Measurements from ENCODE around the gene NUBP2. TPM values are rescaled to one million over a fixed set of nuclear protein-coding genes. Genes with fewer than 3 reads are reported as not detected.

The NUBP2 gene
- total RNA-seq, 1 experiment from 2014 or later, result 65.3 TPM

GRCh38 chr16:1781758-1782407, 877 bp upstream of the NUBP2 start:
- DNase-seq, result peak; percentile 53 to 60
- intact Hi-C loops (cut with micrococcal nuclease; ENCODE audit: unreplicated experiment), result loop anchor here (1.0 to 5.0 kb wide), 2 partner anchors 9 to 40 kb away; partner anchors contain the start of gene MRPS34
- H3K36me3 ChIP-seq (ENCODE audit: control insufficient read depth, insufficient read depth, low read length), result peaks cover 2% of the 10 kb centered on the region; the same call in 1 of the 2 replicates

DNA sequence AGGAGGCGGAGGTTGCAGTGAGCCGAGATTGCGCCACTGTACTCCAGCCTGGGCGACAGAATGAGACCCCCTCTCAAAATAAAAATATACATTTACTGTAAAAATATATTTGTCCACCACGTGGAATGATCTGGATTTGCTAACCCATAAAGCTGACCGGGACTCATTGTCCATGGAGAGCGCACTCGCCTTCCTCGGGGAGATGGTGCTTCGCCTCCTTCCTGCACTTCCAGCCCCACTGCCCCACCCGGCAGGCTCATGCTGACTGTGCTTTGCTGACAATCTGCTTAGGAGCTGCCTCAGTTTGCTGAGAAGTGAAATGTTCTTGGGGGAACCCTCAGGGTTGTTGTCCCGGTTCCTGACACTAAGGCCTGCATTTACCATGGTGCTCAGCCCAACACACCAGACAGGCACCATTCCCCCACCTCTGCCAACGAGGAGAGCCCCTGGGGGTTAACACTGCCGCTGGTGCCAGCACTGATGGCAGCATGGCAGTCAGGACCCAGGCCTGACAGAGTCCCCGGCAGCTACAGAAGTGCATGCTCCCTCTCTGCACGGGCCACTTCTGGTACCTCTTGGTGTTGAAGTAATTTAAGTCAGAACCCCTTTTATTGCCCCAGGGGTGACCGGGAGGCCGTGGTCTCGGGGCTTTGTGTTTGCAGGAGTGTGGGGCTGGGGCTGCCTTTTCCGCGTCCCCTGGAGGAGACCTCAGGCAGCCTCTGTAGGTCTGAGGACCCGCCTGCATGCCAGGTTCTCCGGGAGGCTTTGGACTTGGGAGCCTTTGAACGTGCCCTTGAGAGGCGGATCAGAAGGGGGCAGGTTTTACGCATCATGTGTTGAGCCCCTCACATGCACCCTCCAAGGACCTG, 2.5 kb downstream of the NUBP2 start:
- Mint-ChIP-seq H3K4me3 (ENCODE audit: unreplicated experiment) (peak overlapping the region; percentile 29), H3K9me3 (ENCODE audit: unreplicated experiment) (no peaks in the 10 kb centered on the region), H3K36me3 (ENCODE audit: insufficient read depth, unreplicated experiment) (peaks cover 55% of the 10 kb centered on the region), H3K27ac (ENCODE audit: unreplicated experiment) (no peak overlapping the region), H3K4me1 (ENCODE audit: low read depth, unreplicated experiment) (peaks cover 8% of the 10 kb centered on the region), H3K27me3 (ENCODE audit: insufficient read depth, unreplicated experiment) (no peaks in the 10 kb centered on the region)
- Histone ChIP-seq H3K27me3 (replicated peaks; ENCODE audit: control insufficient read depth, insufficient read depth, low read length) (no peaks in the 10 kb centered on the region), H3K4me1 (peaks cover 7% of the 10 kb centered on the region), H3K9me3 (no peaks in the 10 kb centered on the region), H3K4me3 (ENCODE audit: low read depth, low read length) (no peak overlapping the region), H3K36me3 (ENCODE audit: control insufficient read depth, insufficient read depth, low read length) (peaks cover 2% of the 10 kb centered on the region; the same call in 1 of the 2 replicates)
- no TSS peak for BruUV-seq (replicated peaks)
- intact Hi-C loops (cut with micrococcal nuclease; ENCODE audit: unreplicated experiment), result loop anchor here (5.0 kb wide), 1 partner anchor 37 kb away; no protein-coding TSS in a partner anchor
- TF ChIP-seq CTCF (IDR thresholded peaks at IDR 0.05; ENCODE audit: insufficient read depth in 1 of 2, low read depth in 1 of 2, low read length in 1 of 2, severe bottlenecking in 1 of 2, unreplicated experiment in 1 of 2), result no peak
- ChIA-PET POLR2A (no interaction called here), CTCF (no interaction called here)
- DNase-seq, result no peak

More at GRCh38 chr16:1781758-1782407, 877 bp upstream of the NUBP2 start:
- Mint-ChIP-seq H3K4me3 (ENCODE audit: unreplicated experiment) (peak overlapping the region; percentile 86), H3K27me3 (ENCODE audit: insufficient read depth, unreplicated experiment) (no peaks in the 10 kb centered on the region), H3K9me3 (ENCODE audit: unreplicated experiment) (no peaks in the 10 kb centered on the region), H3K36me3 (ENCODE audit: insufficient read depth, unreplicated experiment) (peaks cover 68% of the 10 kb centered on the region), H3K27ac (ENCODE audit: unreplicated experiment) (peak overlapping the region; percentile 81), H3K4me1 (ENCODE audit: low read depth, unreplicated experiment) (peaks cover 8% of the 10 kb centered on the region)
- H3K4me1 ChIP-seq, result peaks cover 7% of the 10 kb centered on the region
- H3K9me3 ChIP-seq, result no peaks in the 10 kb centered on the region
- TF ChIP-seq CTCF (IDR thresholded peaks at IDR 0.05; ENCODE audit: insufficient read depth in 1 of 2, low read depth in 1 of 2, low read length in 1 of 2, severe bottlenecking in 1 of 2, unreplicated experiment in 1 of 2), result peak in 1 of 2 experiments; percentile 0
- peak overlapping the region; percentile 92 for H3K4me3 ChIP-seq (ENCODE audit: low read depth, low read length)
- BruUV-seq (replicated peaks), result no TSS peak
- POLR2A ChIA-PET, result interaction anchor here (0.6 to 1.8 kb wide), 11 partner anchors 8 to 1087 kb away, joined by 3 to 36 read pairs (median 6); partner anchors contain the start of genes EME2, FAHD1, HAGH and JPT2
- no peaks in the 10 kb centered on the region for H3K27me3 ChIP-seq (replicated peaks; ENCODE audit: control insufficient read depth, insufficient read depth, low read length)
- CTCF ChIA-PET, result interaction anchor here (0.8 to 1.6 kb wide), 6 partner anchors 8 to 104 kb away, joined by 3 to 14 read pairs (median 6); partner anchors contain the start of genes EME2, IGFALS, JPT2 and MAPK8IP3

DNA sequence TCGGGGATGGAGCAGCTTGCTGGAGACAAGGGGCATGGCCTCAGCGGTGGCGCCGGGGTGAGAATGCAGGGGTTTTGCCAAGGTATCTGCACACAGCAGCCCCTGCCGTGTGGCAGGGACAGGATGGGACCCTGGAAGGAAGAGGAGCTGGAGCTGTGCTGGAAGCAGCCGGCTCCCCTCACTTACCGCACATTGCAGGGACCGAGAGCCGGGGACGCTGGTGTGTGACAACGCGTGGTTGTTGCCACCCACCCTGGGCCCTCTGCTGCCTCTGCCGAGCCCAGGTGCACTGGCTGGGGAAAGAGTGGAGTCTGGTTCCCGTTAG, 3.0 kb downstream of the NUBP2 start:
- peaks cover 8% of the 10 kb centered on the region for H3K4me1 Mint-ChIP-seq (ENCODE audit: low read depth, unreplicated experiment)
- peaks cover 49% of the 10 kb centered on the region for H3K36me3 Mint-ChIP-seq (ENCODE audit: insufficient read depth, unreplicated experiment)
- no TSS peak for BruUV-seq (replicated peaks)
- Histone ChIP-seq H3K9me3 (no peaks in the 10 kb centered on the region), H3K36me3 (ENCODE audit: control insufficient read depth, insufficient read depth, low read length) (peaks cover 2% of the 10 kb centered on the region; the same call in 1 of the 2 replicates), H3K27me3 (replicated peaks; ENCODE audit: control insufficient read depth, insufficient read depth, low read length) (no peaks in the 10 kb centered on the region), H3K4me3 (ENCODE audit: low read depth, low read length) (no peak overlapping the region), H3K4me1 (peaks cover 7% of the 10 kb centered on the region; the same call in 1 of the 2 replicates)
- H3K27ac Mint-ChIP-seq (ENCODE audit: unreplicated experiment), result no peak overlapping the region
- TF ChIP-seq CTCF (IDR thresholded peaks at IDR 0.05; ENCODE audit: insufficient read depth in 1 of 2, low read depth in 1 of 2, low read length in 1 of 2, severe bottlenecking in 1 of 2, unreplicated experiment in 1 of 2), result no peak
- H3K9me3 Mint-ChIP-seq (ENCODE audit: unreplicated experiment), result no peaks in the 10 kb centered on the region
- POLR2A ChIA-PET, result no interaction called here
- H3K27me3 Mint-ChIP-seq (ENCODE audit: insufficient read depth, unreplicated experiment), result no peaks in the 10 kb centered on the region
- H3K4me3 Mint-ChIP-seq (ENCODE audit: unreplicated experiment), result no peak overlapping the region
- no peak for DNase-seq
- intact Hi-C loops (cut with micrococcal nuclease; ENCODE audit: unreplicated experiment), result no loop called here
- CTCF ChIA-PET, result no interaction called here
